HG02642 (cell line): Measurements from ENCODE around the gene MGMT.

Experiments
- ATAC-seq: cut with Tn5 transposase; IDR thresholded peaks from one replicate; pipeline ENCODE4 v1.9.1; 2021; ENCODE audit warnings: mild to moderate bottlenecking; ENCODE audit not compliant: unreplicated experiment, poor library complexity

Gene MGMT

DNA sequence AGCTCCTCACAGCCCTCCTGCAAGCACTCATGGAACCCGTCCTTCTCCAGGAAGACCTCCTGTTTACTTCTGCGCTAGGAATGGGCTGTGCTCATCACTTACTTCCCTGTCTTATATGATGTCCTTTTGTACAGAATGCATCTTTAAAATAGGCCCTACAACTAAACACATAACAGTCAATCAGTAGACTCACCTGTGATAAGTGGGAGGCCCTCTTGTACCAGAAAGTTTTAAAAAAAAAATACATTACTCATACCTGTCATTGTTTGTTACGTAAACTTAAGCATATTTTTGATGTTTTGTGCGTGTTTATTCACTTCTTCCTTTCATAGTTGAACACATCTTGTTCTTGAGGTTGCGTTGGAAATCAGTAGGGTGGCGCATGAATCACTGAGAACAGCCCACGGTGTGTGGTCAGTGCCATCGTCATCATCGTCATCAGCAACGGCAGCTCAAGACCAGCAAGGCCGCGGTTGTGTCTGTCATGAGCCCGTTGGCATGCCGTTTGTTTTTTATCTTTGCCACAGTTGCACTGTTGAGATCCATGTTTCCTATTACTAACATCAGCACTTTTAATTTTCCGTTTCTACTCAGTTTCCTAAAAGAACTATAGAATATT is 232.8 kb downstream of the MGMT start:
- no peak for ATAC-seq

DNA sequence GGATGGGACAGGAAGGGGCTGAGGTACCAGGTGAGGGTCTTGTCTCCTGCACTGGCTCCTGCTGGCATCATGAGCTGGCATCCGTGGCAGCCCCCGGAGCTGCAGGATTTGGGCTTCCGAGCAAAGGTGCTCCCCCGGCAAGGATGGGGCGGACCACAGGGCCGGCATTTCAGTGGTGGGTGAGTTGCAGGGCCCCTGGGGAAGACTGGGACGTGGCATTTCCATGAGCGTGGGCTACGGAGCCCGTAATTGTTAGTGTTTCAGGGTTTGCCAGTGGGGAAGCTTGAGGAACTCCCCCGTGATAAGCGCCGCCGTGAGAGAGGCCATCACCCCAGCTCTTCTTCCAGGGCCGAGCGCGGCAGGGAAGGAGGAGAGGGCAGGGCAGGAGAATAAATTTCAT is 235.6 kb downstream of the MGMT start:
- ATAC-seq: no peak

DNA sequence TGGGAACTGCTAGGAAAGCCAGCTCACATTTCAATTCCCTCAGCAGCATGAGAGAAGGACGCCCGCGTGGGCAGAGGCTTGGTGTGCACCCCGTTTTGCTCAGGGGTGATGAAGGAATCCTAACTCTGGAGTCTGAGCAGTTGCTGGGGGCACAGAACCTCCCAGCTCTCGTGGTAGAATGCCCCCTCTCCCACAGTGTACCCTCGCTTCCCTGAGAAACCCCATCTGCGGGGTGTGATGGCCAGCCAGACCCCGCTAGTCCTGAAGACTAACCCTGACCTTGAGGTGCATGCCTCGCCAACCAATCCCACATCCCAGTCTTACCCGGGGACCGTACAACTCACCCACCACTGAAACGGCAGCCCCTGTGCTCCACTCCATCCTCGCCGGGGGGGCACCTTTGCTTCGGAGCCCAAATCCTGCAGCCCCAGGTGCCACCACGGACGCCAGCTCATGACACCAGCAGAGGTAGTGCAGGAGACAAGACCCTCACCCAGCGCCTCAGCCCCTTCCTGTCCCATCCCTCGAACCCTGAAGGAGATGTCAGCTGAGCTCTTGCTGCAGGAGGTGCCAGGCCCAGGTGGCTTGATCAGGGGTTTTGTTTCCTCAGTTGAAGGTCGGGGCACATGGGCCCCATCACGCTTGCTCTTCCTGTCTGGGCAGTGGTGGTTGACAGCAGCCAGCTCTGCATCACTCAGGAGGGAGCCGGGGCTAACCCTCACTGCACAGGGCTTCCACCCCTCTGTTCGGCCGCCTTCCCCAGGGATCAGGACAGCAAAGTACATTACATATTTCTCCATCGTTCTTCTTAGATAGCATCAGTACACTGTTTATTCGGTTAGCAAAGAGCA is 236.5 kb downstream of the MGMT start:
- no peak for ATAC-seq

DNA sequence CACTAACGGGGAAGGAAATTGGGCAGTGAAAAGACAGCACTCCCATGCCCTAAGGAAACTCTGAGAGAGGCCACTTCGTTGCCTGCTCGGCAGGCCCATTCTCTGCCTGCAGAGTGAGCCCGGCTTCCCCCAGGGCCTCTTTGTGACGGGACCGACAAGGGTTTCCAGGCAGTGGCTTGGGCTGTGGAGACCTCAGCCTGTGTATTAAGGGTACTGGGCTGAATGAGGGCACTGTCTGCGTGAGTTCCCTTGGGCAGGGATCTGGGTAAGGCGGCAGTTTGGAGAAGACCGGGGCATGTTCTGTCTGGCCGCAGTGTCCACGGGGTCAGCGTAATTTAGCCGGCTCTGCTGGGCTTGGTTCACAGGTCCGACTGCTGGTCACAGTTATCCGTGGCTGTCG is 237.2 kb downstream of the MGMT start:
- ATAC-seq: no peak

DNA sequence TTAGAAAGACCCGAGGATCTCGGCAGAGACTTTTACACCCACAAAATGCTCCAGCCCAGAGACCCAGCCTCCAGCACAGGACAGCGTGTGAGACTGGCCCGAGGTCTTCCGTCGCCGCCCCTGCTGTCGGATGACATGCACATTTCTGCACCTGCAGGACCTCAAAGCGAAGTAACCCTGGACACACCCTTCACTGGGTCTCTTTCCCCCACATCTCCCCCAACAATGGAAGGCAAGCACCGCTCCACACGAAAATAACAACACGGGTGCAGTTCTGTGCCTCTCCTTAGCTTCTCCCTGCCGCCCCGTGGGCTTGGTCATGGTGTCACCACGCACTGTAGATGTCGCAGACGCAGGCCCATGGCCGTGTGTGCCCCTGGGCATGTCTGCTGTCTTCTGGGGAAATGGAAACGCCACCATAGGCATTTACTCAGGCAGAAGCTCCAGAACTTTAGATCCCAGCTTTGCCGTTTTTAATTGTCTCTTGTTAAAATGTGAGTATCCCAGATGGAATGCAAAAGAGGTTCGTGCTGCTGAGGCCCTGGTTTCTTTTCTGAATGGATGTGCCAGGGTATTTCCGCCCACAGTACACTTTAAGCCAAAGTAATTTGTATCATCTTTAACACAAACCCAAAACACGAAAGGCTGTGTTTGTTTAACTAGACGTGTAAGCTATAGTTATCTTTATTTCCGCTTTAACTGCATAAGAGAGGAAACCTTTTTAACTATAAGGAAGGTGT is 237.9 kb downstream of the MGMT start:
- ATAC-seq: no peak

DNA sequence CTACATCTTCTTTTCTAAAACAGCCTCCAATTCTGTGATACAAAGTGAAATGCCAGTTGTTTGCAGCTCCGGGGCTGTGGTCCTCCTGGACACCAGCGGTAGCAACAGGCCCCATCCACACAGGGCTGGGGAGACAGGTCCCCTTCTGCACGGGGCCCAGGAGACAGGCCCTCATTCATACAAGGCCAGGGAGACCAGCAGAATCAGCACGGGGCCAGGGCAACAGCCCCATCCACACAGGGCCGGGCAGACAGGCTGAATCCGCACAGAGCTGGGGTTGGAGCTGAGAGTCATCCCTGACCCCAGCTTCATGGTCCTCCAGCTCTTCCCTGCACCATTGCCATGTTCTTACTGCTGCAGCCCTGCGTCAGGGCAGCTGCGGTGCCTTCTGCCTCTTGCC is 238.6 kb downstream of the MGMT start:
- no peak for ATAC-seq

DNA sequence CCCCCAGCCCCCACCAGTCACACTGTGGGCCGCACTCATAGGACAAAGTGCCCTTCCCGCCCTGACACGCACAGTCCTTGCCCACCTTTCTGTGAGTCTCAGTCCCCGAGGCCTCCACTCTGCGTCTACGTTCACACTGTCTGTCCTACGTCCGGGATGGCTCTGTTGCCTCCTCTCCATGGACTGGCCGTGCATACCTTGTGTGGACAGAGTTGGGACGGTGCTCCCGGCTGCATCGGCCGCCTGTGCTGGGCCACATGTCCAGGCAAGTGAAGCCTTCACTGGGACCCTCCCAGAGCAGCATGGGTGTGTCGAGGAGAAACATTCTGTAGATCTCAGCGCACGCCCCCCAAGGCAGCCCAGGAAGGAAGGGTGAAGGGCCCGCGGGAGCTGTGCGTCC is 239.0 kb downstream of the MGMT start:
- ATAC-seq: no peak

DNA sequence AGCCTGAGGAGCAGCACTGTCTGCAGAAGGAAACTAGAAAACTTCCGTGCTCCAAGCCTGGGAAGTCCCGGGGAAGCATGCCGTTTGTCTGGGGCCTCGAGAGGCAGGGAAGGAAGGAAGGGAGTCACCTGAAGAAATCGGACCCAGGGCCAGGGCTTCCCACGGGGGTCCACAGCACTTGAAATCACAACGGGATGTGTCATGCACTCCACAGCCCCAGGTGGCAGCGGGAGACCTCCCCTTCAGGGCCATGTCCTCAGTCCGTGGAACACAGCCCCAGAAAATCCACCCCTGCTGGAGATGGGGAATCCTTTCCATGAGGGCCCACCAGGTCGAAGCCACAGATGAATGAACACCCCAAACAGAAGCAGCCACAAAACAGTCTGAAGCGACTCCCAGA is 239.5 kb downstream of the MGMT start:
- no peak for ATAC-seq

DNA sequence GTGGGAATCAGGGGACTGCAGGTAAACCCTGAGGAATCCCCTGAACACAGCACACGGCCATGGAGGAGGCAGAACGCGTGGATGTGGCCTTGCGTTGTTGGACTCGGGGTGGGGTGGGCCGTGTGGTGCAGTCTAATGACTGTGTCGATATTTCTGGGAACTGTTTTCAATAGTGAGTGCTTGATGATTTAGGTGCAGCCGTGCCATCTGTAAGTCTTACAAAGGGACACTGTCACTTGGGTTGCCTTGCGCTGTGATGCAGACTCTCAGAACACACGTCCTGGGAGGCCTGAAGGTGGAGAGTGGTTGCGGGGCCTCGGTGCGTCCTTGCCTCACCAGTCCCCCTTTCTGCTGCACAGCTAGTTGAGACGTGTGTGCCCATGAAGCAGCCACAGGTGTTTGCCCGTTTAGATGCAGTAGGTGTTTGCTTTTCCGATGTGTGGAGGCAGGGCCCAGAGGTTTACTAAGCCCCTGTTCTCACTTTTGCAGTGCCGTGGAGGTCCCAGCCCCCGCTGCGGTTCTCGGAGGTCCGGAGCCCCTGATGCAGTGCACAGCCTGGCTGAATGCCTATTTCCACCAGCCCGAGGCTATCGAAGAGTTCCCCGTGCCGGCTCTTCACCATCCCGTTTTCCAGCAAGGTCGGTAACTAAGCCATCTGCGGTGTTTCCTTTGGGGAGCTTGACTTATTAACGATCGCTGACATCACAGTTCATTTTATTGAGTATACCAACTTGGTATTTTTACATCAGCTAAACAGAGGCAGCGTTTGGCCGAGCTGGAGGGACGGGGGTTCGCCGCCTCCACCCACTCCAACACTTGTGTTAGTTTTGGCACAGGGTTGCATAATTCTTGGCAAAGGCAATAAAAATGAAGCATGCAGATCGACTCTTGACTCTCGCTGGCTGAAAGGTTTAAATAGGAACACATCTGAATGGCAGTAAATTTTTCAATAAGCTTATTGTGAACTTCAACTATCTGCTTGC is 240.7 kb downstream of the MGMT start:
- ATAC-seq: no peak

DNA sequence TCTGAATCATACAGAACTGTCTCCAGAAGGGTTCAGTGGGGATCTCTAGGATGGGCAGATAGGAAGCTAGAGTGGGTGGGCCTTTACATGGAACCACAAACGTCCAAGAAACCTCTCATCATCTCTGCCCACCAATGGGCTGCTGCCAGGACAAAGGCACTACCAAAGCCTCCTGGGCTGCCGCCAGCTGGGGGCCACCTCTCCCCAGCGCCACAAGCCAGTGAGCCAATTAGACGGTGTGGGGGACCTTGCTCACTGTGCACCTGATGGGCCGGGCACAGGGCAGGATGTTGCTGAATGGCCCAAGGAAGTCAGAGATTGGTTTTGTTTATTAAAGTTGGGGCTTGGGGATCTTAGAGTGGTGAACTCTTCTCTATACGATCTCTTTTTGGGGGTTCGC is 242.1 kb downstream of the MGMT start:
- no peak for ATAC-seq

DNA sequence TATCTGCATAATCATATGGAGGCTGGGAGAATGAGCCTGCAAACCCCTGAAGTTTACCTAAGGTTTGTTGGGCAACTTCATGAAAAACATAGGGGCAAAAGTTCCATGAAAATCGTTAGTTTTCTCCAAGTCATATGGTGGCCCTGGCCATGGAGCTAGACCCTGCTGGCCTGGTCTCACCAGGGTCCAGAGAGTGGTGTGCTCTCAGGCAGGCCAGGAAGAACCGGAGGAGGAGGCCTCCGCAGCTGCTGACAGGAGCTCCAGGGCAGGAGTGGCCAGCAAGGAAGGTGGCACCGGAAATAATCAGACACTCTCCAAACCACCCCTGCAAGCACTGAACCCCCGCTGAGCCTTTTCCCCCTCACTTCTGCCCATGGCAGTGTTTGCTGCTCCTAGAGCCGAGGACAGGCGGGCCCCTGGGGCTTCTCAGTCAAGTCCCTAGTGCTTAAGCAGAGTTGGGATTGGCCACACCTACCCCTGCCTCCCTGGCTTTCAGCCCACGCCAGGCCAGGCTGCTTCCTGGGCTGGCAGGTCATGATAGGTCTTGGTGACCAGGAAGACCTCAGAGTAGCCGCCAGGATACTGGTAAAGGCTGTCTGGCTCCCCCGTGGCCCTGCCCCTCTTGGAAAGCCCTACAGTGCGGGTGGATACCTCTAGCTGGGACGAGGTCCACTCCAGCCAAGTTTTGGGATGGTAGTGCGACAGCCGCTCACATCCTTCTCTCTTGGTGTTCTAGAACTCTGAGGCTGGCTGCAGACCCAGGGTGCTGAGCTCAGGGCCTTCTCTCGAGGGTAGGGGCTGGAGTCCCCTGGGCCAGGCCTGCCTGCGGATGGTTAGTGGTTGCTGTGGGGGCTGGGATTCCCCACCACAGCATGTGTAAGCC is 242.8 kb downstream of the MGMT start:
- no peak for ATAC-seq

DNA sequence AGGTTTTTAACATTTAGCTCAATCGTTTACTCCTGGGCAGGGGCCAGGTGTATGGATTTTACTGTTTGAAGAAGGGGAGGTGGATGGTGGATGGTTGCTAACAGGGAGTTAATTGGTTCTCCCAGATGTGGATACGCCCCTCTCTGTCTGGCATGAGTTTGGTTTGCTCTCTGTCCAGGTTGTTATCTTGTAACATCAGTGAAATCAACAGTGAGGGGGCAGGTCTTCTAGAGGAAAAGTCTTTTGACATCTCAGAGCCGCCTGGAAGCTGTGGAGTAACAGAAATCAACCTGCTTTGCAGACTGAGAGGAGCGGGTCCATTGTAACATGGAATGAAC is 243.4 kb downstream of the MGMT start:
- ATAC-seq: no peak

DNA sequence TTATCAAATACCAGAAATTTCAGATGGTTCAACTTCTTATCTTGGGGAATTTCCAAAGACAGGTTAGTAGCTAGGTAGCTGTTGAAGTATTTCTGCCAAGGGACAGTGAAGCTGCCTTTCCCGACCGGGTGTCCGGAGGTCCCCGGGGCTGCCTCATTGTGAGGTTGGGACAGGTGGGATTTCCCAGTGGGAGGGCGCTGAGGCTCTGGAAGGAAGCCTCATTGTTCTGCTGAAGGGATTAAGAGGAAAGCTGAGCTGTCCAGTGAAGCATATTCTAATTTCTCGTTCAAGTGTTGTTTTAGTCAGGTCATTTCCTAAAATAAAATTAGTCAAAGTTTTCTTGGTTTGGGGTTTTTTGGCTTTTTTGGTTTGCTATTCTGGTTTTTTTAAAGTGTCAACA is 244.2 kb downstream of the MGMT start:
- ATAC-seq: no peak

DNA sequence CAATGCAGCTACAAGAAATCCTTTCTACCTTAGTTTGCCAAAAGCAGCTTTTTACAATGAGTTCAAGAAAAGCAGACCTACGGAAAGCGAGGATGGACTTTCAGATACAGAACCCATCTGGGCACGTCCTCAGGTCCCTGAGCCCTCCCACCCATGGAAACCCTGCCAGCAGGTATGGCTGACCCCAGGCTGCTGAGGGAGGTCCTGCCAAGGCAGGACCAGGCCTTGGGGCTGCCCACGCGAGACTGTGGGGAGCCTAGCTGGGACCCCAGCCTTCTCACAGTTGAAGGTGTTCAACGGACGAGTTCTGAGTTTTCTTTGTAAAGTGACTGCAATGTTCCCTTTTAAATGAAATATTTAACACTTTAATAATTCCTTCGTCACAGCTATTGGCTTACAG is 245.0 kb downstream of the MGMT start:
- ATAC-seq: no peak

DNA sequence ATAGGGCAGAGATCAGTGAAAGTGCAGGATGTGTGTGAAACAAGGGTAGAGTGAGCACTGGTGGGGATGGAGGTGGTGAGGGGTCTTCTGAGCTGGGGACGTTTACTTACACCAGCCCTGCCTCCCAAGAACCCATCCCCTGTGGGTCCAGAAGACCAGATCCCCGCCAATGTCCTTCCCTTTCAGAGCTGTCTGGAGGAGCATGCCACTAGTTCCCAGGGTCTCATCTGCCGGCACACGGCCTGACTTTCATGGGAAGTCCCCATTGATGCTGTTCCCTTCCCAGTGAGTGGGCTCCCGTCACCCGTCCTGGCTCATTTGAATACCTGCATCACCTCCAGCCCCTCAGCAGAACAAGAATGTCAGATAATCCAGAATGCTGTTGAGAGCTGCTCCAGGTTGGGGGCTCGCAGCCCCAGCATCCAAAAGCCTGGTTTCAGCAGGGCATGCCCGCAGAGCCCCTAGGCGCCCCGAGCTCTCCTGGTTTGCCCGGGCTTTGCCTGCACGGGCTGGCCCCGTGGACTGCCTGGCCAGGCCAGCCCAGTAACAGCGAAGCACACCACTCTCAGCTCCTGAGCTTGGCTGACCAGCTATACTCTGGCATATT is 246.7 kb downstream of the MGMT start:
- no peak for ATAC-seq

DNA sequence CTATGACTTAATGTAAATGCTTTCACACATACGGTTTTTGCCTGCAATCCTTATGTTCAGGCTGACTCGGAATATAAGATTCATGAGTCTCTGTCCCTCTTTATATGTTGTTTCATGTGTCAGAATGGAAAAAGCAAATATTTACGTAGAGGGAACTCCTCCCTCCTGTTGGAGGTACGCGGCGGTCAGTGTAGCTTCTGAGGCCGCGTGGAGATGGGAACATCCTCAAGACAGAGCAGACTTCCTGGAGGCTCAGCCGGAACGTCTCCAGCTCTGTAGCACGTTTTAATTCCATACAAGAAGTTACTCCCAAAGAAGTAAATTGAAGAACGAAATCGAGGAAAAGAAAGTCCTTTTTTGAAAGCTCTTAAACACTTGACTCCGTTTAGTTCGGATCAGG is 248.8 kb downstream of the MGMT start:
- ATAC-seq: no peak

DNA sequence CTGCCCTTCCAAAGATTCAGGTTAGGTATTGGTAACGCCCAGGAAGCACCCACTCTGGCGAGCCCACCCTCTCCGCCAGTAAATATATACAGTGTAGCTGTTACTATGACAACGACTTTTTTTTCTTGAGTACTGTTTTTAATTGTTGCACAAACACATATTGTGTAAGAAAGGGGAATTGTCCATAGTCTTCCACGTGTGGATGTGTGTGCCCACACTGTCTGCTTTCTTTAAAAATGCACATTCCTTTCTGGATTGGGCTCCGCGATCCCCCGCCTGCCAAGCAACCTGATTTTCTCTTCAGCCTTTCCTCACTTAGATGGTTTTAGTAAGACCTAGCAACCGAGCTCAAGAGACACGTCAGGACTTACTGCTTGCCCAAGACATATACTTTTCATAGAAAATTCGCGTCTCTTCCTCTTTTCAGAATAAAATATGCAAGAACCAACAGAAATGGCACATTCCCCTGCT is 249.2 kb downstream of the MGMT start:
- ATAC-seq: no peak

DNA sequence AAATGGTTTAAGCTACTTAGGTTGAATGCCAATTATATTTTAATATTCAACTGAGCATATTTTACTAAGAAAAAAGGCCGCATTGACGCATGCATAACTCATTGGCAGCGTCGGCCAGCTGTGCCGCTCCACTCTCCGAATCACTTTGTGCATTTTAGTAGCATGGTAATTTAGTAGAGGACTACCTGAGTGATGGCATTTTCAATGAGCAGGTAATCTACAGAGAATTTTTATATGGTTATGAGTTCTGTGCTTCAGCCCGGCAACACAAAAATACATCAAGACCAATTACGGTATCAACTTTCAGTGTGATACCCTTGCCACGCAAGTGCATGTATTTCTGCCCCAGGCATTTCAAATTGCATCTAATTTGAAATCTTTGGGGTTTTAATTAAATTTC is 249.8 kb downstream of the MGMT start:
- no peak for ATAC-seq
